ENCODE data around the gene NEK4.

NEK4 gene

GRCh38 chr3:52670621-52671521 lies 99.9 kb downstream of the NEK4 start:
- peaks cover 42% of the 10 kb centered on the region for H3K4me1 ChIP-seq (ENCODE audit: control insufficient read depth, insufficient read depth, low read length)
- no peaks in the 10 kb centered on the region for H3K27me3 ChIP-seq (replicated peaks; ENCODE audit: control insufficient read depth, insufficient read depth, low read length)
- peak overlapping the region; percentile 57 for H3K4me3 ChIP-seq (ENCODE audit: low read length)
- no peaks in the 10 kb centered on the region for H3K9me3 ChIP-seq (ENCODE audit: control insufficient read depth, low read length)
- H3K9ac ChIP-seq (ENCODE audit: low read length) = peak overlapping the region; percentile 81
- peaks cover 42% of the 10 kb centered on the region for H3K36me3 ChIP-seq (ENCODE audit: control insufficient read depth, insufficient read depth, low read length, severe bottlenecking)
- peak; percentile 98 for DNase-seq (ENCODE audit: low read depth)

GRCh38 chr3:52663098-52663497 lies 107.6 kb downstream of the NEK4 start:
- H3K27me3 ChIP-seq (replicated peaks; ENCODE audit: control insufficient read depth, insufficient read depth, low read length) = no peaks in the 10 kb centered on the region
- no peaks in the 10 kb centered on the region for H3K9me3 ChIP-seq (ENCODE audit: control insufficient read depth, low read length)
- DNase-seq (ENCODE audit: low read depth) = no peak
- no peak overlapping the region for H3K9ac ChIP-seq (ENCODE audit: low read length)
- H3K4me1 ChIP-seq (ENCODE audit: control insufficient read depth, insufficient read depth, low read length) = peaks cover 3% of the 10 kb centered on the region
- peaks cover 75% of the 10 kb centered on the region for H3K36me3 ChIP-seq (ENCODE audit: control insufficient read depth, insufficient read depth, low read length, severe bottlenecking)
- no peak overlapping the region for H3K4me3 ChIP-seq (ENCODE audit: low read length)

- Histone ChIP-seq H3K4me3 (ENCODE audit: low read length) (no peak overlapping the region), H3K9ac (ENCODE audit: low read length) (no peak overlapping the region), H3K9me3 (ENCODE audit: control insufficient read depth, low read length) (no peaks in the 10 kb centered on the region), H3K27me3 (replicated peaks; ENCODE audit: control insufficient read depth, insufficient read depth, low read length) (no peaks in the 10 kb centered on the region), H3K36me3 (ENCODE audit: control insufficient read depth, insufficient read depth, low read length, severe bottlenecking) (peaks cover 82% of the 10 kb centered on the region), H3K4me1 (ENCODE audit: control insufficient read depth, insufficient read depth, low read length) (no peaks in the 10 kb centered on the region)
- no peak for DNase-seq (ENCODE audit: low read depth)
Observed at GRCh38 chr3:52660046-52660445, 110.7 kb downstream of the NEK4 start.

All from adipocyte (in vitro differentiated cells).